Keratinocyte (primary cell): ENCODE results near the gene CBR3.

Source experiments
- CTCF ChIP-seq, 3 experiments: IDR thresholded peaks in 1 of 3; conservative IDR thresholded peaks in 1 of 3; optimal IDR thresholded peaks in 1 of 3; 2 replicates in 2 of 3; 3 replicates in 1 of 3; pipeline versions ENCODE3 to v1.5.1; 2011; ENCODE audit warnings: low read length in 3 of 3, mild to moderate bottlenecking in 3 of 3, moderate library complexity in 2 of 3, control low read depth in 1 of 3, inconsistent platforms in 1 of 3; ENCODE audit not compliant: insufficient read depth in 2 of 3; ENCODE audit errors: extremely low read depth in 1 of 3
- EZH2 ChIP-seq: IDR thresholded peaks from one replicate; pipeline ENCODE4 v1.6.1; 2012; ENCODE audit warnings: inconsistent platforms, mild to moderate bottlenecking, low read length, moderate library complexity

GRCh38 chr21:36109868-36110267 is 25.0 kb upstream of the CBR3 start:
- TF ChIP-seq CTCF (optimal IDR thresholded peaks at IDR 0.05 in 1 of 3, IDR thresholded peaks at IDR 0.05 in 1 of 3, conservative IDR thresholded peaks at IDR 0.05 in 1 of 3; ENCODE audit: extremely low read depth in 1 of 3, insufficient read depth in 2 of 3, low read length in 3 of 3) (no peak), EZH2 (no peak)
